Spleen (tissue), 11 donors: Measurements from ENCODE around the gene TESMIN. TPM values are rescaled to one million over a fixed set of nuclear protein-coding genes. Genes with fewer than 3 reads are reported as not detected.

Experiments used
- DNase-seq: peaks from one replicate; pipeline ENCODE4 v3.0.0-alpha.2; 2020
- H3K27ac ChIP-seq, 8 donors: fragments of 200-600 bp; sonication (generic) in 7 of 8; 1 replicate in 4 of 8; 2 replicates in 4 of 8; pipeline versions ENCODE4 v1.5.0 to v1.8.0; 2016 to 2021; ENCODE audit warnings: inconsistent platforms in 4 of 8, mild to moderate bottlenecking in 4 of 8, moderate library complexity in 1 of 8
- H3K27me3 ChIP-seq, 7 donors: fragments of 200-600 bp; sonication (generic) in 6 of 7; replicated peaks in 1 of 7; 1 replicate in 4 of 7; 2 replicates in 3 of 7; pipeline versions ENCODE4 v1.5.0 to v1.8.0; 2016 to 2021; ENCODE audit warnings: inconsistent platforms in 3 of 7, mild to moderate bottlenecking in 1 of 7
- H3K36me3 ChIP-seq, 6 donors: fragments of 200-600 bp; sonication (generic) in 5 of 6; 1 replicate in 4 of 6; 2 replicates in 2 of 6; pipeline versions ENCODE4 v1.5.0 to v1.8.0; 2016 to 2021; ENCODE audit warnings: inconsistent platforms in 2 of 6
- H3K4me1 ChIP-seq, 6 donors: fragments of 200-600 bp; sonication (generic) in 5 of 6; 1 replicate in 3 of 6; 2 replicates in 3 of 6; pipeline versions ENCODE4 v1.5.0 to v1.8.0; 2016 to 2021; ENCODE audit warnings: inconsistent platforms in 3 of 6
- H3K4me3 ChIP-seq, 8 donors: fragments of 200-600 bp; sonication (generic) in 7 of 8; 1 replicate in 4 of 8; 2 replicates in 4 of 8; pipeline versions ENCODE4 v1.5.0 to v1.8.0; 2016 to 2021; ENCODE audit warnings: inconsistent platforms in 4 of 8, mild to moderate bottlenecking in 4 of 8, moderate library complexity in 2 of 8
- H3K9me3 ChIP-seq, 8 donors: fragments of 200-600 bp; sonication (generic) in 7 of 8; 1 replicate in 4 of 8; 2 replicates in 4 of 8; pipeline versions ENCODE4 v1.5.0 to v1.8.0; 2016 to 2021; ENCODE audit warnings: inconsistent platforms in 4 of 8
- CTCF ChIP-seq, 11 experiments: fragments of 200-600 bp in 7 of 11; fragments of 450-650 bp in 4 of 11; sonication (generic) in 4 of 11; IDR thresholded peaks in 8 of 11; conservative IDR thresholded peaks in 3 of 11; 1 replicate in 7 of 11; 2 replicates in 4 of 11; pipeline versions ENCODE4 v1.4.0 to v1.8.0; 2016 to 2021; ENCODE audit warnings: antibody characterized with exemption in 11 of 11, inconsistent platforms in 4 of 11, mild to moderate bottlenecking in 1 of 11
- POLR2A ChIP-seq, 3 donors: fragments of 450-650 bp; IDR thresholded peaks; one replicate each; pipeline ENCODE4 v1.5.1; 2017; ENCODE audit warnings: antibody characterized with exemption in 3 of 3, mild to moderate bottlenecking in 1 of 3
- POLR2AphosphoS5 ChIP-seq, 3 donors: sonication (generic); formaldehyde crosslinking; IDR thresholded peaks; one replicate each; pipeline ENCODE4 v1.5.1; 2017; ENCODE audit warnings: antibody characterized with exemption in 3 of 3
- WGBS, 5 donors: extraction: QIAGEN DNeasy Blood & Tissue Kit in 3 of 5; methylation state at CpG; one replicate each; pipeline versions ENCODE4 v1.1.5 to v1.1.7; 2013 to 2018; 5-methylcytosine and 5-hydroxymethylcytosine counted together
- intact Hi-C: fragments of 100-400 bp; cut with DNase I; formaldehyde crosslinking; loops from one replicate; pipeline ENCODE4 v1.15.0; 2023; ENCODE audit warnings: low total_unique reads
- polyA plus RNA-seq, 3 donors: library from polyadenylated mRNA; stranded (reverse); fragments of 200-250 nt; gene quantifications; one replicate each; pipeline ENCODE4 v1.2.1, GENCODE V29; 2013
- total RNA-seq, 7 donors: library from RNA; depleted of rRNA in 3 of 7; stranded (reverse); fragments of >200 nt in 3 of 7; fragmentation: NEBNext Ultra II Directional in 4 of 7; extraction: Animal tissue kit (Norgen Biotek cat#: 25700) in 4 of 7; gene quantifications; one replicate each; pipeline versions ENCODE4 v1.1.0 to v1.2.1, GENCODE V29; 2016 to 2021
- donor health status: healthy with polysubstance abuse.
- donor health status: DM: no; HTN: no; CAD: no; lungs with moderate emphysema.
- donor health status: DM: no; HTN: no; CAD: no.
- donor health status: Bipolar disorder and iron deficiency.
- donor health status: healthy.
- donor health status: DM: no; HTN: no; CAD: no.
- donor health status: DM: yes; HTN: yes; CAD: no.

Gene TESMIN
- total and polyA plus RNA-seq, 10 donors: 0.70 to 8.4 (median 4.4) TPM

- no peak for TF ChIP-seq CTCF (IDR thresholded peaks at IDR 0.05 in 8 of 11, conservative IDR thresholded peaks at IDR 0.05 in 3 of 11)
- TF ChIP-seq POLR2A (IDR thresholded peaks at IDR 0.05): no peak
- TF ChIP-seq POLR2AphosphoS5 (IDR thresholded peaks at IDR 0.05): no peak
- Histone ChIP-seq H3K4me1 (peaks cover 0 to 35% (median 15%) of the 10 kb centered on the region in 6 donors), H3K27ac (no peak overlapping the region), H3K27me3 (no peaks in the 10 kb centered on the region), H3K9me3 (no peaks in the 10 kb centered on the region), H3K4me3 (no peak overlapping the region), H3K36me3 (peaks cover 0 to 37% (median 6%) of the 10 kb centered on the region in 6 donors)
- intact Hi-C loops: no loop called here
- WGBS, 5 donors: 62 to 97% (median 80%) methylated on average over 2 of the region's 2 CpGs
- DNase-seq: no peak
Observed at GRCh38 chr11:68748061-68748460, 3.3 kb downstream of the TESMIN start.

- Histone ChIP-seq H3K4me3 (no peak overlapping the region), H3K9me3 (no peaks in the 10 kb centered on the region), H3K27me3 (no peaks in the 10 kb centered on the region), H3K27ac (no peak overlapping the region), H3K4me1 (peaks cover 0 to under 1% (median 0%) of the 10 kb centered on the region in 6 donors), H3K36me3 (peaks cover 0 to 37% (median 6%) of the 10 kb centered on the region in 6 donors)
- intact Hi-C loops: no loop called here
- WGBS, 5 donors: 91 to 98% (median 93%) methylated on average over 3 of the region's 3 CpGs
- TF ChIP-seq POLR2AphosphoS5 (IDR thresholded peaks at IDR 0.05) (no peak), CTCF (IDR thresholded peaks at IDR 0.05 in 8 of 11, conservative IDR thresholded peaks at IDR 0.05 in 3 of 11) (no peak), POLR2A (IDR thresholded peaks at IDR 0.05) (no peak)
- no peak for DNase-seq
Observed at GRCh38 chr11:68743539-68743938, 7.8 kb downstream of the TESMIN start.

- WGBS, 5 donors: 77 to 89% (median 81%) methylated on average over 7 of the region's 7 CpGs
- TF ChIP-seq CTCF (IDR thresholded peaks at IDR 0.05 in 8 of 11, conservative IDR thresholded peaks at IDR 0.05 in 3 of 11) (no peak), POLR2AphosphoS5 (IDR thresholded peaks at IDR 0.05) (no peak), POLR2A (IDR thresholded peaks at IDR 0.05) (no peak)
- intact Hi-C loops: no loop called here
- no peaks in the 10 kb centered on the region for H3K27me3 ChIP-seq
- peaks cover 0 to 9% (median 0%) of the 10 kb centered on the region in 6 donors for H3K4me1 ChIP-seq
- no peaks in the 10 kb centered on the region for H3K9me3 ChIP-seq
- H3K36me3 ChIP-seq: peaks cover 0 to 40% (median 4%) of the 10 kb centered on the region in 6 donors
- DNase-seq: no peak
- H3K27ac ChIP-seq: no peak overlapping the region
- H3K4me3 ChIP-seq: no peak overlapping the region
Observed at GRCh38 chr11:68741463-68741862, 9.9 kb downstream of the TESMIN start.

- WGBS, 5 donors: 43 to 88% (median 66%) methylated on average over 6 of the region's 6 CpGs
- no peaks in the 10 kb centered on the region for H3K27me3 ChIP-seq
- peak overlapping the region in 1 of 8 donors; percentile 16 for H3K4me3 ChIP-seq
- H3K9me3 ChIP-seq: no peaks in the 10 kb centered on the region
- H3K36me3 ChIP-seq: peaks cover 0 to 10% (median 0%) of the 10 kb centered on the region in 6 donors
- H3K27ac ChIP-seq: peak overlapping the region in 5 of 8 donors; percentile 27 to 72 (median 66)
- intact Hi-C loops: no loop called here
- H3K4me1 ChIP-seq: peaks cover 0 to 30% (median 0%) of the 10 kb centered on the region in 6 donors
- no peak for TF ChIP-seq POLR2AphosphoS5 (IDR thresholded peaks at IDR 0.05)
- no peak for DNase-seq
Observed at GRCh38 chr11:68735646-68736045, 15.7 kb downstream of the TESMIN start.
